DOHH2 (cell line): Measurements from ENCODE around the gene PRAF2.

ENCODE experiments used
- H3F3A ChIP-seq: fragments of 200-600 bp; sonication (generic), shearing (Covaris generic); 2 replicates; pipeline ENCODE4 v1.6.0; 2016; ENCODE audit warnings: antibody characterized with exemption, mild to moderate bottlenecking; ENCODE audit not compliant: control insufficient read depth, insufficient read depth
- H3K27ac ChIP-seq: fragments of 200-600 bp; sonication (generic); 2 replicates; pipeline ENCODE4 v1.5.1; 2014; ENCODE audit warnings: low read depth, mild to moderate bottlenecking, low read length, moderate library complexity
- H3K27me3 ChIP-seq: fragments of 200-600 bp; sonication (generic); 2 replicates; pipeline ENCODE4 v1.6.1; 2014; ENCODE audit warnings: mild to moderate bottlenecking, low read length, mixed read lengths; ENCODE audit not compliant: control insufficient read depth
- H3K36me3 ChIP-seq: fragments of 200-600 bp; sonication (generic); 2 replicates; pipeline ENCODE4 v1.6.1; 2014; ENCODE audit warnings: mild to moderate bottlenecking, low read length, moderate library complexity, mixed read lengths; ENCODE audit not compliant: control insufficient read depth
- H3K4me1 ChIP-seq: fragments of 200-600 bp; sonication (generic); 2 replicates; pipeline ENCODE4 v1.6.1; 2014; ENCODE audit warnings: mild to moderate bottlenecking, low read length, mixed read lengths; ENCODE audit not compliant: control insufficient read depth
- H3K4me2 ChIP-seq: fragments of 200-600 bp; sonication (generic); 2 replicates; pipeline ENCODE4 v1.6.0; 2014; ENCODE audit warnings: mild to moderate bottlenecking, low read length, moderate library complexity
- H3K4me3 ChIP-seq: fragments of 200-600 bp; sonication (generic); 2 replicates; pipeline ENCODE4 v1.5.1; 2014; ENCODE audit warnings: mild to moderate bottlenecking, low read length, mixed read lengths
- H3K79me2 ChIP-seq: fragments of 200-600 bp; sonication (generic); 2 replicates; pipeline ENCODE4 v1.6.1; 2014; ENCODE audit warnings: mild to moderate bottlenecking, low read length, mixed read lengths; ENCODE audit not compliant: control insufficient read depth
- H3K9me2 ChIP-seq: fragments of 200-600 bp; sonication (generic); replicated peaks from 2 replicates; pipeline ENCODE4 v1.6.1; 2014; ENCODE audit warnings: mild to moderate bottlenecking, low read length, mixed read lengths; ENCODE audit not compliant: control insufficient read depth
- H3K9me3 ChIP-seq: fragments of 200-600 bp; sonication (generic); 2 replicates; pipeline ENCODE4 v1.6.1; 2014; ENCODE audit warnings: antibody characterized with exemption, low read length, mixed read lengths; ENCODE audit not compliant: control insufficient read depth, insufficient read depth
- H4K20me1 ChIP-seq: fragments of 200-600 bp; sonication (generic); 2 replicates; pipeline ENCODE4 v1.6.0; 2014; ENCODE audit warnings: low read depth, mild to moderate bottlenecking, antibody characterized with exemption, low read length, moderate library complexity; ENCODE audit not compliant: control insufficient read depth, insufficient read depth
- EZH2phosphoT487 ChIP-seq: fragments of 200-600 bp; sonication (generic); IDR thresholded peaks from 2 replicates; pipeline ENCODE4 v1.6.1; 2017; ENCODE audit warnings: borderline replicate concordance, mild to moderate bottlenecking, antibody characterized with exemption, low read length, moderate library complexity, mixed read lengths
- TF ChIP-seq, protein P1 (sequence below): fragments of 200-600 bp; sonication (generic); IDR thresholded peaks from one replicate; pipeline ENCODE4 v1.5.1; 2014; ENCODE audit warnings: antibody characterized with exemption, mild to moderate bottlenecking, low read depth, low read length; ENCODE audit not compliant: poor library complexity, severe bottlenecking

Gene PRAF2

GRCh38 chrX:49054073-49054762 lies 19.6 kb downstream of the PRAF2 start:
- TF ChIP-seq, protein P1, sequence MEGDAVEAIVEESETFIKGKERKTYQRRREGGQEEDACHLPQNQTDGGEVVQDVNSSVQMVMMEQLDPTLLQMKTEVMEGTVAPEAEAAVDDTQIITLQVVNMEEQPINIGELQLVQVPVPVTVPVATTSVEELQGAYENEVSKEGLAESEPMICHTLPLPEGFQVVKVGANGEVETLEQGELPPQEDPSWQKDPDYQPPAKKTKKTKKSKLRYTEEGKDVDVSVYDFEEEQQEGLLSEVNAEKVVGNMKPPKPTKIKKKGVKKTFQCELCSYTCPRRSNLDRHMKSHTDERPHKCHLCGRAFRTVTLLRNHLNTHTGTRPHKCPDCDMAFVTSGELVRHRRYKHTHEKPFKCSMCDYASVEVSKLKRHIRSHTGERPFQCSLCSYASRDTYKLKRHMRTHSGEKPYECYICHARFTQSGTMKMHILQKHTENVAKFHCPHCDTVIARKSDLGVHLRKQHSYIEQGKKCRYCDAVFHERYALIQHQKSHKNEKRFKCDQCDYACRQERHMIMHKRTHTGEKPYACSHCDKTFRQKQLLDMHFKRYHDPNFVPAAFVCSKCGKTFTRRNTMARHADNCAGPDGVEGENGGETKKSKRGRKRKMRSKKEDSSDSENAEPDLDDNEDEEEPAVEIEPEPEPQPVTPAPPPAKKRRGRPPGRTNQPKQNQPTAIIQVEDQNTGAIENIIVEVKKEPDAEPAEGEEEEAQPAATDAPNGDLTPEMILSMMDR: no peak
- TF ChIP-seq EZH2phosphoT487: no peak
- no peaks in the 10 kb centered on the region for H3K4me1 ChIP-seq
- no peaks in the 10 kb centered on the region for H3K9me2 ChIP-seq
- H3K36me3 ChIP-seq: no peaks in the 10 kb centered on the region
- H3K79me2 ChIP-seq: no peaks in the 10 kb centered on the region
- no peaks in the 10 kb centered on the region for H3K9me3 ChIP-seq
- H3K27ac ChIP-seq: no peak overlapping the region
- no peaks in the 10 kb centered on the region for H4K20me1 ChIP-seq
- no peak overlapping the region for H3K4me2 ChIP-seq
- peaks cover 23% of the 10 kb centered on the region for H3K27me3 ChIP-seq
- H3F3A ChIP-seq: no peaks in the 10 kb centered on the region
- no peak overlapping the region for H3K4me3 ChIP-seq

DNA sequence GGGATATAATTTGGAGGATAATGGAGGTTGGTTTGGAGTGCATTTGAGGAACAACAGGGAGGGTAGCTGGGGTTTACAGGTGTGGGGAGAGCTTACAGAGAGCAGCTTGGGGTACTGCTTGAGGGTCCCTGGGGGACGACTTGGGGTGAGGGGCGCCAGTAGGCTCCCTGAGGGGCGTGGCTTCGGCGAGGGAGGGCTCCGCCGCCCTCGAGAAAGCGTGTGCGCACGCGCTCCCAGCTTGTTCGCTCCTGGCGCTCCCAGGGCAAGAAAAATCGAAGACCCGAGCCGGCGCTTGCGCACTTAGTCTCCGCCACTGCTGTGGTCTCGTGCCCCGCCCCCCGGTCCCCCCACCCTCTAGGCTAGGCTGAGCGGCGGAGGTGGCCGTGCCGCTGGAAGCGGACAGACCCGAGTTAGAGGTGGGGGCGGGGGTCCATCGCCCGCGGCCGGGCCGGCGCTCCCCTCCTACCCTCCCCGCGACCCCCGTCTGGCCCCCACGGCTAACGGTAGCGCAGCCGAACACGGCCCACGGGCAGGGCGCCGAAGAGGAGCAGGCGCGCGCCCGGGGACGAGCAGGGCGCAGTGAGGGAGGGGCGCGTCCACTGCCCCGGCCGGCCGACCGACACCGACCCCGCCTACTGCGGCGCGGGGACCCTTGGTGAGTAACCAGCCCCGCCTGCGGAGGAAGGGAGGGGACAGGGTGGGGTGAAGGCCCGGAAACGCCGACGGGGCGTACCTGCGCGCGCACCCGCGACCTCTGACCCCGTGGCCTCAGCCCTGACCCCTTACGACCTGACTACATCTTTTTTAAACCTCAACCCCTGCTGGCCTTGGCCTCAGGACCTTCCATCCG lies 20.4 kb downstream of the PRAF2 start:
- Histone ChIP-seq H3K27me3 (peaks cover 23% of the 10 kb centered on the region), H3F3A (no peaks in the 10 kb centered on the region), H3K9me2 (no peaks in the 10 kb centered on the region), H4K20me1 (no peaks in the 10 kb centered on the region), H3K9me3 (no peaks in the 10 kb centered on the region), H3K4me2 (no peak overlapping the region; the same call in 1 of the 2 replicates), H3K36me3 (no peaks in the 10 kb centered on the region), H3K27ac (no peak overlapping the region), H3K4me3 (no peak overlapping the region), H3K79me2 (no peaks in the 10 kb centered on the region), H3K4me1 (no peaks in the 10 kb centered on the region)
- TF ChIP-seq EZH2phosphoT487: no peak
- TF ChIP-seq, protein P1: no peak

- Histone ChIP-seq H3K9me3 (no peaks in the 10 kb centered on the region), H3K79me2 (peaks cover 14% of the 10 kb centered on the region)
Observed at GRCh38 chrX:49043987-49044281, 29.9 kb downstream of the PRAF2 start.

More at GRCh38 chrX:49043987-49044281, 29.9 kb downstream of the PRAF2 start:
- Histone ChIP-seq H3K27me3 (no peaks in the 10 kb centered on the region), H3K4me1 (peaks cover 31% of the 10 kb centered on the region), H3K4me3 (peak overlapping the region; percentile 66), H3K36me3 (peaks cover 7% of the 10 kb centered on the region), H4K20me1 (no peaks in the 10 kb centered on the region), H3K27ac (no peak overlapping the region), H3F3A (no peaks in the 10 kb centered on the region), H3K9me2 (no peaks in the 10 kb centered on the region), H3K4me2 (peak overlapping the region; percentile 90)
- TF ChIP-seq, protein P1: no peak
- TF ChIP-seq EZH2phosphoT487: no peak
